Measurements from ENCODE around the gene ADH6. TPM values are rescaled to one million over a fixed set of nuclear protein-coding genes. Genes with fewer than 3 reads are reported as not detected.
"Not testable (repeated sequence)": the region's sequence is repeated elsewhere in the genome, so short reads cannot be mapped to it uniquely, and the experiment has no call there.

Gene ADH6
- total RNA-seq, 1 experiment from 2014 or later = 0.07 TPM

GRCh38 chr4:99190336-99190735, 28.7 kb downstream of the ADH6 start:
- ChIA-PET POLR2A (no interaction called here), CTCF (no interaction called here)
- Mint-ChIP-seq H3K4me3 (no peak overlapping the region), H3K36me3 (peaks cover 69% of the 10 kb centered on the region), H3K27me3 (ENCODE audit: low read depth) (no peaks in the 10 kb centered on the region; the same call in 1 of the 2 replicates), H3K27ac (no peak overlapping the region), H3K9me3 (peaks cover 74% of the 10 kb centered on the region), H3K4me1 (no peaks in the 10 kb centered on the region)
- TF ChIP-seq ETV6 (CRISPR knock-in tag; IDR thresholded peaks at IDR 0.05) = no peak
- TF ChIP-seq IRF2 (CRISPR knock-in tag; IDR thresholded peaks at IDR 0.05; ENCODE audit: borderline replicate concordance, low read depth) = no peak
- no peak for TF ChIP-seq ATF2 (CRISPR knock-in tag; IDR thresholded peaks at IDR 0.05; ENCODE audit: borderline replicate concordance, low read depth)
- no peak for TF ChIP-seq ZNF416 (CRISPR knock-in tag; IDR thresholded peaks at IDR 0.05)
- no peak for TF ChIP-seq ZNF396 (CRISPR knock-in tag; IDR thresholded peaks at IDR 0.05; ENCODE audit: borderline replicate concordance)
- no peak for TF ChIP-seq ATF1 (CRISPR knock-in tag; IDR thresholded peaks at IDR 0.05)
- TF ChIP-seq GTF2I (CRISPR knock-in tag; conservative IDR thresholded peaks at IDR 0.05) = no peak
- no peak for TF ChIP-seq ZNF423 (CRISPR knock-in tag; IDR thresholded peaks at IDR 0.05)
- no peak for TF ChIP-seq TCF7 (CRISPR knock-in tag; IDR thresholded peaks at IDR 0.05; ENCODE audit: low read depth)
- TF ChIP-seq NFYB (CRISPR knock-in tag; conservative IDR thresholded peaks at IDR 0.05; ENCODE audit: low read depth) = no peak
- no peak for ATAC-seq
- no peak for DNase-seq (ENCODE audit: low spot score)

- peaks cover 73% of the 10 kb centered on the region for H3K36me3 Mint-ChIP-seq
- POLR2A ChIA-PET; H3K4me3 Mint-ChIP-seq; H3K27ac Mint-ChIP-seq; CTCF ChIA-PET; H3K4me1 Mint-ChIP-seq; H3K27me3 Mint-ChIP-seq (ENCODE audit: low read depth); DNase-seq (ENCODE audit: low spot score); ATAC-seq: not testable (repeated sequence)
- peaks cover 78% of the 10 kb centered on the region for H3K9me3 Mint-ChIP-seq
Measured at GRCh38 chr4:99189900-99190299, 29.1 kb downstream of the ADH6 start.

DNA sequence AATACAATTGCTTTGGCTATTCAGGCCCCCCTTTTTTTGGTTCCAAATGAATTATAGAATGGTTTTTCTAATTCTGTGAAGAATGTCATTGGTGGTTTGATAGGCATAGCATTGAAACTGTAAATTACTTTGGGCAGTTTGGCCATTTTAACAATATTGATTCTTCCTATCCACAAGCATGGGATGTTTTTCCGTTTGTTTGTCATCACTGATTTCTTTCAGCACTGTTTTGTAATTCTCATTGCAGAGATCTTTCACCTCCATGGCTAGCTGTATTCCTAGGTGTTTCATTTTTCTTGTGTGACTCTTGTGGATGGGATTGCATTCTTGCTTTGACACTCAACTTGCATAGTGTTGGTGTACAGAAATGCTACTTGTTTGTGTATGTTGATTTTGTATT, 33.0 kb downstream of the ADH6 start:
- POLR2A ChIA-PET = no interaction called here
- no peak overlapping the region for H3K27ac Mint-ChIP-seq
- H3K27me3 Mint-ChIP-seq (ENCODE audit: low read depth) = no peaks in the 10 kb centered on the region; the same call in 1 of the 2 replicates
- H3K36me3 Mint-ChIP-seq = peaks cover 63% of the 10 kb centered on the region
- ATAC-seq (no peak), DNase-seq (ENCODE audit: low spot score) (no peak)
- TF ChIP-seq GABPB1 (CRISPR knock-in tag; IDR thresholded peaks at IDR 0.05) (no peak), MXD4 (CRISPR knock-in tag; IDR thresholded peaks at IDR 0.05; ENCODE audit: borderline replicate concordance) (no peak), SMAD3 (CRISPR knock-in tag; IDR thresholded peaks at IDR 0.05; ENCODE audit: borderline replicate concordance) (no peak), ZNF121 (CRISPR knock-in tag; IDR thresholded peaks at IDR 0.05) (no peak), ZNF138 (CRISPR knock-in tag; conservative IDR thresholded peaks at IDR 0.05) (no peak), TCF7 (CRISPR knock-in tag; IDR thresholded peaks at IDR 0.05; ENCODE audit: low read depth) (no peak), FOXP1 (CRISPR knock-in tag; IDR thresholded peaks at IDR 0.05; ENCODE audit: borderline replicate concordance) (no peak), KAT7 (CRISPR knock-in tag; IDR thresholded peaks at IDR 0.05; ENCODE audit: borderline replicate concordance) (no peak), RORB (CRISPR knock-in tag; IDR thresholded peaks at IDR 0.05) (no peak), ETV6 (CRISPR knock-in tag; IDR thresholded peaks at IDR 0.05) (no peak), CTCF (IDR thresholded peaks at IDR 0.05) (no peak), ZNF425 (CRISPR knock-in tag; conservative IDR thresholded peaks at IDR 0.05) (no peak), MYBL2 (CRISPR knock-in tag; IDR thresholded peaks at IDR 0.05) (no peak)
- TF ChIP-seq, protein P1, sequence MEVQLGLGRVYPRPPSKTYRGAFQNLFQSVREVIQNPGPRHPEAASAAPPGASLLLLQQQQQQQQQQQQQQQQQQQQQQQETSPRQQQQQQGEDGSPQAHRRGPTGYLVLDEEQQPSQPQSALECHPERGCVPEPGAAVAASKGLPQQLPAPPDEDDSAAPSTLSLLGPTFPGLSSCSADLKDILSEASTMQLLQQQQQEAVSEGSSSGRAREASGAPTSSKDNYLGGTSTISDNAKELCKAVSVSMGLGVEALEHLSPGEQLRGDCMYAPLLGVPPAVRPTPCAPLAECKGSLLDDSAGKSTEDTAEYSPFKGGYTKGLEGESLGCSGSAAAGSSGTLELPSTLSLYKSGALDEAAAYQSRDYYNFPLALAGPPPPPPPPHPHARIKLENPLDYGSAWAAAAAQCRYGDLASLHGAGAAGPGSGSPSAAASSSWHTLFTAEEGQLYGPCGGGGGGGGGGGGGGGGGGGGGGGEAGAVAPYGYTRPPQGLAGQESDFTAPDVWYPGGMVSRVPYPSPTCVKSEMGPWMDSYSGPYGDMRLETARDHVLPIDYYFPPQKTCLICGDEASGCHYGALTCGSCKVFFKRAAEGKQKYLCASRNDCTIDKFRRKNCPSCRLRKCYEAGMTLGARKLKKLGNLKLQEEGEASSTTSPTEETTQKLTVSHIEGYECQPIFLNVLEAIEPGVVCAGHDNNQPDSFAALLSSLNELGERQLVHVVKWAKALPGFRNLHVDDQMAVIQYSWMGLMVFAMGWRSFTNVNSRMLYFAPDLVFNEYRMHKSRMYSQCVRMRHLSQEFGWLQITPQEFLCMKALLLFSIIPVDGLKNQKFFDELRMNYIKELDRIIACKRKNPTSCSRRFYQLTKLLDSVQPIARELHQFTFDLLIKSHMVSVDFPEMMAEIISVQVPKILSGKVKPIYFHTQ (CRISPR knock-in tag; IDR thresholded peaks at IDR 0.05) = no peak
- TF ChIP-seq, protein P2, sequence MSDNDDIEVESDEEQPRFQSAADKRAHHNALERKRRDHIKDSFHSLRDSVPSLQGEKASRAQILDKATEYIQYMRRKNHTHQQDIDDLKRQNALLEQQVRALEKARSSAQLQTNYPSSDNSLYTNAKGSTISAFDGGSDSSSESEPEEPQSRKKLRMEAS (CRISPR knock-in tag; IDR thresholded peaks at IDR 0.05) = no peak
- peaks cover 78% of the 10 kb centered on the region for H3K9me3 Mint-ChIP-seq
- no peak overlapping the region for H3K4me3 Mint-ChIP-seq
- H3K4me1 Mint-ChIP-seq = no peaks in the 10 kb centered on the region
- CTCF ChIA-PET = no interaction called here
